Uterus (tissue), 4 donors: ENCODE results near the gene MED13L. TPM values are rescaled to one million over a fixed set of nuclear protein-coding genes. Genes with fewer than 3 reads are reported as not detected.

Source experiments
- DNase-seq, 2 donors: peaks; one replicate each; pipeline ENCODE4 v3.0.0-alpha.2; 2019 to 2020
- H3K27ac ChIP-seq, 2 donors: fragments of 200-600 bp; sonication (generic); 1 replicate in 1 of 2; 2 replicates in 1 of 2; pipeline ENCODE4 v1.5.1; 2016 to 2018
- H3K27me3 ChIP-seq, 2 donors: fragments of 200-600 bp; sonication (generic); one replicate each; pipeline ENCODE4 v1.5.1; 2018 to 2019; ENCODE audit warnings: control low read depth in 1 of 2
- H3K36me3 ChIP-seq, 2 donors: fragments of 200-600 bp; sonication (generic); one replicate each; pipeline ENCODE4 v1.5.1; 2019; ENCODE audit warnings: control low read depth in 1 of 2
- H3K4me1 ChIP-seq, 2 donors: fragments of 200-600 bp; sonication (generic); one replicate each; pipeline ENCODE4 v1.5.1; 2018 to 2019; ENCODE audit warnings: control low read depth in 1 of 2
- H3K4me3 ChIP-seq, 2 donors: fragments of 200-600 bp; sonication (generic); 1 replicate in 1 of 2; 2 replicates in 1 of 2; pipeline ENCODE4 v1.5.1; 2018 to 2019; ENCODE audit warnings: mild to moderate bottlenecking in 1 of 2
- H3K9me3 ChIP-seq, 2 donors: fragments of 200-600 bp; sonication (generic); one replicate each; pipeline ENCODE4 v1.5.1; 2019; ENCODE audit warnings: control low read depth in 1 of 2
- POLR2A ChIP-seq, 2 donors: fragments of 450-650 bp; IDR thresholded peaks; one replicate each; pipeline ENCODE4 v1.6.1; 2016; ENCODE audit warnings: antibody characterized with exemption in 2 of 2, mild to moderate bottlenecking in 1 of 2, moderate library complexity in 1 of 2
- intact Hi-C: fragments of 100-400 bp; cut with DNase I; formaldehyde crosslinking; loops from one replicate; pipeline ENCODE4 v1.15.1; 2023; ENCODE audit warnings: low total_unique reads
- total RNA-seq, 4 donors: library from RNA; depleted of rRNA in 3 of 4; stranded (reverse); fragments of >200 nt in 3 of 4; gene quantifications; one replicate each; pipeline versions ENCODE4 v1.1.0 to v1.2.4, GENCODE V29; 2014 to 2023
- TF ChIP-seq, protein P1 (sequence below), 4 experiments: fragments of 200-600 bp in 2 of 4; fragments of 450-650 bp in 2 of 4; sonication (generic) in 2 of 4; IDR thresholded peaks; one replicate each; pipeline ENCODE4 v1.5.1; 2016 to 2019; ENCODE audit warnings: antibody characterized with exemption in 4 of 4, mild to moderate bottlenecking in 2 of 4, moderate library complexity in 1 of 4
- donor health status: DM: yes; HTN: yes; CAD: no.

Gene MED13L
- total RNA-seq, 4 donors from 2014 or later, result 189 to 314 (median 254) TPM

DNA sequence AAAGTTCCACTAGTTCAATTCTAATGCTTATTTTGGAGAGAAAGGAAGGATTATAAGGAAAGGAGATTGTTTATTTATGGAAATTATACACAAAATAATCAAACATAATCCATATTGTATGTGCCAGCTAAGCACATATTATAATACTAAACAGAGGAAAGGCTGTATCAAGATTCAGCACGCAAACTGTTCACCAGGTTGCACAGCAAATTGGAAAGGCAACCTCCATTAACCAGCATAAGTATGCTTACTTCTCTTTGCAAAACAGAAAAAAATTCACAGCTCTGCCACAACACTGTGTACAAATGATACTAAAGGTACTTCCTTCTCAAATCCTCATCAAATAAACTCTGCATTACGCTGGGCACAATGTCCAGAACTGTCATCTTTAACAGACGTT is 146.3 kb downstream of the MED13L start:
- Histone ChIP-seq H3K4me1 (peaks cover 3 to 7% of the 10 kb centered on the region in 2 donors), H3K4me3 (no peak overlapping the region), H3K27ac (no peak overlapping the region), H3K27me3 (no peaks in the 10 kb centered on the region), H3K36me3 (no peaks in the 10 kb centered on the region), H3K9me3 (no peaks in the 10 kb centered on the region)
- intact Hi-C loops, result no loop called here
- no peak for DNase-seq
- TF ChIP-seq, protein P1, sequence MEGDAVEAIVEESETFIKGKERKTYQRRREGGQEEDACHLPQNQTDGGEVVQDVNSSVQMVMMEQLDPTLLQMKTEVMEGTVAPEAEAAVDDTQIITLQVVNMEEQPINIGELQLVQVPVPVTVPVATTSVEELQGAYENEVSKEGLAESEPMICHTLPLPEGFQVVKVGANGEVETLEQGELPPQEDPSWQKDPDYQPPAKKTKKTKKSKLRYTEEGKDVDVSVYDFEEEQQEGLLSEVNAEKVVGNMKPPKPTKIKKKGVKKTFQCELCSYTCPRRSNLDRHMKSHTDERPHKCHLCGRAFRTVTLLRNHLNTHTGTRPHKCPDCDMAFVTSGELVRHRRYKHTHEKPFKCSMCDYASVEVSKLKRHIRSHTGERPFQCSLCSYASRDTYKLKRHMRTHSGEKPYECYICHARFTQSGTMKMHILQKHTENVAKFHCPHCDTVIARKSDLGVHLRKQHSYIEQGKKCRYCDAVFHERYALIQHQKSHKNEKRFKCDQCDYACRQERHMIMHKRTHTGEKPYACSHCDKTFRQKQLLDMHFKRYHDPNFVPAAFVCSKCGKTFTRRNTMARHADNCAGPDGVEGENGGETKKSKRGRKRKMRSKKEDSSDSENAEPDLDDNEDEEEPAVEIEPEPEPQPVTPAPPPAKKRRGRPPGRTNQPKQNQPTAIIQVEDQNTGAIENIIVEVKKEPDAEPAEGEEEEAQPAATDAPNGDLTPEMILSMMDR (IDR thresholded peaks at IDR 0.05), result no peak
- no peak for TF ChIP-seq POLR2A (IDR thresholded peaks at IDR 0.05)

DNA sequence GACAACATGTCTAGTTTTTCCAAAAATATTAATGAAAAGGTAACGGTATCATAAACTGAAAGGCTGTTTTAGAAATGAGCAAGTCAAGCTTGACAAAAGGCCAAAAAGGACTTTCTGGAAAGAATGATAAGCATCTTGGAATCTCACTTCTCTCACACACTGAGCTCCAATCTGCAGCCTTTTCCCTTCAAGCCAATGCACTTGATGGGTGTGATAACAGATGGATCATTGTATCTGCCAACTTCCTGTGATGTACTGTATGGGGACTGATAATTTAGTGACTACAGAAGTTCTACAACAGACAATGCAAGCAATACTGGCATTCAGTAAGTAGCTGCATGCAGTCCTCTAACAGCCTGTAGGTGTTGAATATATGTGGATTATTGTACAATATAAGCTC is 147.1 kb downstream of the MED13L start:
- no peak for DNase-seq
- Histone ChIP-seq H3K4me1 (peaks cover 3 to 7% of the 10 kb centered on the region in 2 donors), H3K9me3 (no peaks in the 10 kb centered on the region), H3K27me3 (no peaks in the 10 kb centered on the region), H3K36me3 (no peaks in the 10 kb centered on the region), H3K4me3 (no peak overlapping the region), H3K27ac (no peak overlapping the region)
- intact Hi-C loops, result no loop called here
- TF ChIP-seq POLR2A (IDR thresholded peaks at IDR 0.05), result no peak

DNA sequence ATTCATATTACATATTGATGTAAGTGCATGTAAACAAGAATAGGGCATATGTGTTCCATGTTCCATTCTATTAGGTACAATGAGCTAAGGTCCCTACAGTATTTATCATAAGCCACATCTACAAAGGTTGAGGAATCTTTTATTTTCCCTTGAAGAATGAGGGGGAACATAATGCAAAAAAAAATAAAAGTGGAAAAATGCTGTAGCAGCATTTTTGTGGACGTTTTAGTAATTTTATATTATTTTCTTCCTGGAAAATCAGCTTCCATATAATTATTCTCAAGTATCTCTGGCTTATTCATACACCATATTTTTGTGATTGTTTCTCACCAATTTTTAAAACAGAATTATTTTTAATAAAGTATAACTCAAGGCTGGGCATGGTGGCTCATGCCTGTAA is 148.7 kb downstream of the MED13L start:
- Histone ChIP-seq H3K36me3 (no peaks in the 10 kb centered on the region), H3K27ac (no peak overlapping the region), H3K27me3 (no peaks in the 10 kb centered on the region), H3K4me3 (no peak overlapping the region), H3K4me1 (peaks cover 3 to 7% of the 10 kb centered on the region in 2 donors), H3K9me3 (no peaks in the 10 kb centered on the region)
- intact Hi-C loops, result no loop called here
- TF ChIP-seq POLR2A (IDR thresholded peaks at IDR 0.05), result no peak
- TF ChIP-seq, protein P1 (IDR thresholded peaks at IDR 0.05), result no peak
- no peak for DNase-seq

DNA sequence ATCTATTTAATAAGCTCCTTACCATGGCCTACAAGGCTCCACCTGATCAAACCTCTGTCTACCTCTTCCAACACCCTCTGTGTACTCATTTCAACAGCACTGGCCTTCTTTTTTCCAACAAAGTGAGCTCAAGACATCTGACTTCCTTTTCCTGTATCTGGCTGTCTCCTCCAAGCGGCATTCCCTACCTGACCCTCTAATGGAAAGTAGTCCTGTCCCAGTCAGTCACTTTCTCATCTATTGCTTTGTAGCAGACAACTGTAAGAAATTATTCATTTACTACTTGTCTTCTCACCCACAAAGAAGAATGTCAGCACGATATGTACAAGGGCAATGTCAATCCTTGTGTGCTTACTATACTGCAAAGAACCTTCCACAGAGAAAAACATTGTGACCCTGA is 149.6 kb downstream of the MED13L start:
- DNase-seq, result no peak
- no peak for TF ChIP-seq POLR2A (IDR thresholded peaks at IDR 0.05)
- no peaks in the 10 kb centered on the region for H3K36me3 ChIP-seq
- no peak overlapping the region for H3K27ac ChIP-seq
- H3K27me3 ChIP-seq, result no peaks in the 10 kb centered on the region
- H3K9me3 ChIP-seq, result no peaks in the 10 kb centered on the region
- no peak overlapping the region for H3K4me3 ChIP-seq
- H3K4me1 ChIP-seq, result peaks cover 3 to 7% of the 10 kb centered on the region in 2 donors
- intact Hi-C loops, result no loop called here

DNA sequence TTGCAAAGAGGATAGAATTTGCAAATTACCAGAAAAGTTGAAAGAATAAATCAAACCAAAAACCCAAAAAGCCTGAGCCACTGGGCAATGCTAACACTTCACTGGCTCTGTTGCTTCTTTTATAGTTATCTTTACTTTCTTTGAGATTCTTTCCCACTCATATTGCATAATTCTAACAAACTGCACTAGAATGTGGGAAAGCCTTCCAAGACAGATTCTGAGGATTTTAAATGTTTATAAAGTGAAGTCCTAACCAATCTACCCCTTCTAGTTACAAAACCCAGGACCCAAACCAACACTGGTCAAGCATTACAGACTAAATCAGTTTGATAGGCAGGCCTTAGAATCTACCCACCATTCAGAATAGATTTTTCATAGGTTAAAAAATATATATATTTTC is 150.9 kb downstream of the MED13L start:
- no peak overlapping the region for H3K4me3 ChIP-seq
- TF ChIP-seq, protein P1 (IDR thresholded peaks at IDR 0.05), result no peak
- TF ChIP-seq POLR2A (IDR thresholded peaks at IDR 0.05), result no peak
- intact Hi-C loops, result no loop called here
- H3K4me1 ChIP-seq, result peaks cover 0 to 16% of the 10 kb centered on the region in 2 donors
- DNase-seq, result no peak
- no peaks in the 10 kb centered on the region for H3K36me3 ChIP-seq
- no peak overlapping the region for H3K27ac ChIP-seq
- H3K9me3 ChIP-seq, result no peaks in the 10 kb centered on the region
- no peaks in the 10 kb centered on the region for H3K27me3 ChIP-seq

DNA sequence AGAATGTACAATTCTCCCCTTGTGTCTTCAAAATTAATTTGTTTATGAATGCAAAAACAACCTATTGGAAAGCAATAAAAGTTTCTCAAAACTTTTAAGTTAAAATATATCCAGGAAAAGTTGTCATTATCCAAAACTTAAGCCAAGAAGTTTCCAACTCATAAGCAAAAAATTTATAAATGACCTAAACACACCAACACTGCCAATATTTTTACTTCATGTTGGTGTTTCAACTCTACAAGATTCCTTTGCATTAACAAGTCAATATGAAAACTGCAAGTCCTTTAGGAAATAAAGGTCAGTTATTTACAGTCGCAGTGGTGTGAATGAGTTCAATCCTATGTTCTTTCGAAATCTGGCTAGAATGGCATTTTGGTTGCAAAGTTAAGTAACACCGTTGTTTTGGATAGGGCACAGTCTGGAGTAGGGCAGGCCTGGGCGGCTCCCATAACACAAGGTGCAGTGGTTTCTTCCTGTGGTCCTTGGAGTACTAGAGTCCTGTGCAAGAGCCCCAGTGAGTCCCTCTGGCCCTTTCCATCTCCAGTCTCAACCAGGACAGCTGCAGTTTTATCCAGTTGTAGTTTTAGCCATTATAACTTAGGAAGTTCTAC is 151.4 kb downstream of the MED13L start:
- no peaks in the 10 kb centered on the region for H3K36me3 ChIP-seq
- H3K4me3 ChIP-seq, result no peak overlapping the region
- TF ChIP-seq, protein P1 (IDR thresholded peaks at IDR 0.05), result no peak
- no peak for TF ChIP-seq POLR2A (IDR thresholded peaks at IDR 0.05)
- intact Hi-C loops, result no loop called here
- H3K27me3 ChIP-seq, result no peaks in the 10 kb centered on the region
- DNase-seq, result no peak
- peaks cover 0 to 20% of the 10 kb centered on the region in 2 donors for H3K4me1 ChIP-seq
- no peaks in the 10 kb centered on the region for H3K9me3 ChIP-seq
- H3K27ac ChIP-seq, result no peak overlapping the region
